ENCODE measurements around the gene PTEN.
"Not testable (repeated sequence)": the region's sequence is repeated elsewhere in the genome, so short reads cannot be mapped to it uniquely, and the experiment has no call there.

PTEN gene

GRCh38 chr10:87826653-87827052 is 36.8 kb upstream of the PTEN start:
- TF ChIP-seq CTCF (conservative IDR thresholded peaks at IDR 0.05): no peak
- H3K27ac ChIP-seq: no peak overlapping the region

- no peak overlapping the region for H3K27ac ChIP-seq
- no peak for TF ChIP-seq CTCF (conservative IDR thresholded peaks at IDR 0.05)
Measured at GRCh38 chr10:87827681-87828080, 35.7 kb upstream of the PTEN start.

GRCh38 chr10:87829051-87829450 is 34.4 kb upstream of the PTEN start:
- not testable (repeated sequence) for H3K27ac ChIP-seq

- TF ChIP-seq CTCF (conservative IDR thresholded peaks at IDR 0.05): no peak
Measured at GRCh38 chr10:87829986-87830729, 33.3 kb upstream of the PTEN start.

GRCh38 chr10:87836098-87836497 is 27.3 kb upstream of the PTEN start:
- no peak for TF ChIP-seq CTCF (conservative IDR thresholded peaks at IDR 0.05)
- H3K27ac ChIP-seq: no peak overlapping the region

More at GRCh38 chr10:87829986-87830729, 33.3 kb upstream of the PTEN start:
- no peak overlapping the region for H3K27ac ChIP-seq

- no peak for TF ChIP-seq CTCF (conservative IDR thresholded peaks at IDR 0.05)
- H3K27ac ChIP-seq: no peak overlapping the region
Measured at GRCh38 chr10:87837445-87837844, 26.0 kb upstream of the PTEN start.

- H3K27ac ChIP-seq: no peak overlapping the region
- TF ChIP-seq CTCF (conservative IDR thresholded peaks at IDR 0.05): no peak
Measured at GRCh38 chr10:87838650-87839049, 24.8 kb upstream of the PTEN start.

GRCh38 chr10:87841186-87841585 is 22.2 kb upstream of the PTEN start:
- TF ChIP-seq CTCF (conservative IDR thresholded peaks at IDR 0.05): no peak
- H3K27ac ChIP-seq: no peak overlapping the region

All from VCaP (cell line).